Naive thymus-derived CD8-positive, alpha-beta T cell (primary cell): ENCODE results near the gene PEX12. TPM values are rescaled to one million over a fixed set of nuclear protein-coding genes. Genes with fewer than 3 reads are reported as not detected.
"Not testable (repeated sequence)": the region's sequence is repeated elsewhere in the genome, so short reads cannot be mapped to it uniquely, and the experiment has no call there.

Source experiments
- ATAC-seq, 2 donors: fragments of 150-1000 bp; cut with Tn5 transposase in 1 of 2; sonication (Bioruptor Pico), chemical (Tn5 transposase) in 1 of 2; 1 replicate in 1 of 2; 2 replicates in 1 of 2; pipeline ENCODE4 v1.10.0; 2021; ENCODE audit warnings: mild to moderate bottlenecking in 2 of 2, moderate library complexity in 2 of 2
- POLR2A ChIA-PET: fragments of 350-600 bp; sonication (Branson Sonifier 250); formaldehyde crosslinking; loops from one replicate; lab custom pipeline; 2021; ENCODE audit warnings: antibody characterized with exemption; lab: Charles Lee
- DNase-seq, 10 donors: peaks; one replicate each; pipeline versions ENCODE4 v3.0.0 to v3.0.0-alpha.2; 2020 to 2022
- H3K27ac Mint-ChIP-seq, 10 donors: one replicate each; pipeline ENCODE4 v1.8.0; 2020 to 2022; ENCODE audit warnings: mild to moderate bottlenecking in 10 of 10, mixed read lengths in 10 of 10, moderate library complexity in 4 of 10, inconsistent platforms in 1 of 10
- H3K27me3 Mint-ChIP-seq, 5 donors: one replicate each; pipeline ENCODE4 v1.8.0; 2021 to 2022; ENCODE audit warnings: mixed read lengths in 5 of 5
- H3K36me3 Mint-ChIP-seq, 3 donors: one replicate each; pipeline ENCODE4 v1.8.0; 2020 to 2022; ENCODE audit warnings: mixed read lengths in 3 of 3, mild to moderate bottlenecking in 2 of 3, inconsistent platforms in 1 of 3
- H3K4me1 Mint-ChIP-seq, 4 donors: one replicate each; pipeline ENCODE4 v1.8.0; 2021 to 2022; ENCODE audit warnings: mixed read lengths in 4 of 4
- H3K4me3 Mint-ChIP-seq, 10 donors: one replicate each; pipeline ENCODE4 v1.8.0; 2020 to 2022; ENCODE audit warnings: mild to moderate bottlenecking in 10 of 10, mixed read lengths in 10 of 10, moderate library complexity in 6 of 10, inconsistent platforms in 1 of 10
- H3K9me3 Mint-ChIP-seq, 9 donors: one replicate each; pipeline ENCODE4 v1.8.0; 2020 to 2022; ENCODE audit warnings: mixed read lengths in 9 of 9, mild to moderate bottlenecking in 3 of 9, inconsistent platforms in 1 of 9, moderate library complexity in 1 of 9
- polyA plus RNA-seq, 3 donors: library from polyadenylated mRNA; unstranded; fragments of 300-500 nt; fragmentation: Illumina TruSeq; gene quantifications; one replicate each; pipeline ENCODE4 v1.2.3, GENCODE V29; 2021
- total RNA-seq, 8 experiments: library from RNA in 2 of 8; stranded (reverse) in 2 of 8; gene quantifications; one replicate each; pipeline ENCODE4 v1.2.3 and lab custom pipeline; 2021 to 2026

PEX12 gene
- total and polyA plus RNA-seq, 5 experiments from 2014 or later, result 1.7 to 6.8 (median 2.5) TPM

DNA sequence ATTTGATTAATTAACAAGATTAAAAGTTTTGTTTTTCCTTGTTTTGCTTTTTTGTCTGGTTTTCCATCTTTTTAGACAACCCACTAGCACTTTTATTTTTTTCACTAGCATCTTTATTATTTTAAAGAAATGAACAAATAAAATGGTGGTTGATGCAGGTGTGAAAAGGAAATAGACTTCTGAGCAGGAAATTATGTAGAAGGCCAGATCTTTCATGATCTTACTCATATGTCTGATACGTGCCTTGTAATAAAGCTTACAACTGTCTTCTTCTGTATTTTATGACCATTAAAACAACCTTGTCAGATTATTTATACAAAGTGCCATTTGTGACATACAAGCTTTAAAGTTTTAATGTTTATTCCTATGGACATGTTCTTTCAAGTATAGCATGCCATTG is 47.2 kb downstream of the PEX12 start:
- H3K27ac Mint-ChIP-seq, result peak overlapping the region in 8 of 10 donors; percentile 40 to 98 (median 92)

DNA sequence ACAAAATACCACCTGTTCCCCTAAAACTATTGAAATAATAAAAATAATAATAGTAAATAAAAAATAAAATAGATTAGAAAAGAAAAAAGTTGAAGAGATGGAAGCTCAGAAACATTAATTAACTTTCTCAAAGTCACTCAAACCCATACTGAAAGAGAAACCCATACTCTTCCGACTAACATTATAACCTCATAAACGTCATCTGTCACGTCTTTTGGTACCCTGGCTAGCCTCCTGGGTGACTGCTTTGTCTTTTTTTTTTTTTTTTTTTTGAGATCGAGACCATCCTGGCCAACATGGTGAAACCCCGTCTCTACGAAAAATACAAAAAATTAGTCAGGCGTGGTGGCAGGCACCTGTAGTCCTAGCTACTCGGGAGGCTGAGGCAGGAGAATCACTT is 48.5 kb downstream of the PEX12 start:
- Mint-ChIP-seq H3K27me3 (no peaks in the 10 kb centered on the region), H3K9me3 (peaks cover 0 to 8% (median 0%) of the 10 kb centered on the region in 9 donors), H3K27ac (peak overlapping the region; percentile 29 to 97 (median 77)), H3K4me1 (peaks cover 49 to 86% (median 79%) of the 10 kb centered on the region in 4 donors), H3K4me3 (peak overlapping the region in 9 of 10 donors; percentile 13 to 83 (median 69)), H3K36me3 (peaks cover 11 to 43% (median 33%) of the 10 kb centered on the region in 3 donors)
- ATAC-seq (no peak), DNase-seq (no peak)
- POLR2A ChIA-PET, result interaction anchor here (0.6 to 1.5 kb wide), 5 partner anchors 9 to 217 kb away, joined by 3 to 4 read pairs (median 3); no protein-coding TSS in a partner anchor

More for the DNA sequence above, 47.2 kb downstream of the PEX12 start:
- H3K9me3 Mint-ChIP-seq, result peaks cover 0 to 5% (median 0%) of the 10 kb centered on the region in 9 donors
- H3K4me1 Mint-ChIP-seq, result peaks cover 37 to 79% (median 69%) of the 10 kb centered on the region in 4 donors
- no peak for ATAC-seq
- POLR2A ChIA-PET, result interaction anchor here (0.9 to 11.9 kb wide), 7 partner anchors 10 to 318 kb away, joined by 3 to 153 read pairs (median 18); partner anchors contain the start of genes SLFN13 and SLFN5
- no peaks in the 10 kb centered on the region for H3K27me3 Mint-ChIP-seq
- no peak for DNase-seq
- peaks cover 14 to 44% (median 27%) of the 10 kb centered on the region in 3 donors for H3K36me3 Mint-ChIP-seq
- H3K4me3 Mint-ChIP-seq, result peak overlapping the region in 8 of 10 donors; percentile 1 to 83 (median 46)

DNA sequence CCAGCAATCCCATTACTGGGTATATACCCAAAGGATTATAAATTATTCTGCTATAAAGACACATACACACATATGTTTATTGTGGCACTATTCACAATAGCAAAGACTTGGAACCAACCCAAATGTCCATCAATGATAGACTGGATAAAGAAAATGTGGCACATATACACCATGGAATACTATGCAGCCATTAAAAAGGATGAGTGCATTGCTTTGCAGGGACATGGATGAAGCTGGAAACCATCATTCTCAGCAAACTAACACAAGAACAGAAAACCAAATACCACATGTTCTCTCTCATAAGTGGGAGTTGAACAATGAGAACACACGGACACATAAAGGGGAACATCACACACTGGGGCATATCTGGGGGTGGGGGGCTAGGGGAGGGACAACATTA is 49.0 kb downstream of the PEX12 start:
- H3K36me3 Mint-ChIP-seq, result peaks cover 7 to 39% (median 32%) of the 10 kb centered on the region in 3 donors
- POLR2A ChIA-PET, result interaction anchor here (0.7 to 1.5 kb wide), 3 partner anchors 42 to 286 kb away, joined by 3 read pairs; partner anchors contain the start of gene SLFN5
- peak overlapping the region in 6 of 10 donors; percentile 23 to 77 (median 46) for H3K4me3 Mint-ChIP-seq

More for the DNA sequence above, 49.0 kb downstream of the PEX12 start:
- peaks cover 50 to 86% (median 79%) of the 10 kb centered on the region in 4 donors for H3K4me1 Mint-ChIP-seq
- not testable (repeated sequence) for H3K27me3 Mint-ChIP-seq, ATAC-seq, H3K9me3 Mint-ChIP-seq, DNase-seq
- peak overlapping the region in 8 of 10 donors; percentile 29 to 97 (median 88) for H3K27ac Mint-ChIP-seq

Other genes starting within 250 kb of the PEX12 start
- 10 to 100 TPM; 10.8 to 16.0 TPM for gene SLFN11, start 204.9 kb downstream of the PEX12 start, total RNA-seq
- gene SLFN11, start 204.9 kb downstream of the PEX12 start, polyA plus RNA-seq, result 10 to 100 TPM in 1 of 3 donors, 1 to 10 TPM in 2; 4.8 to 12.3 (median 4.9) TPM
- 10 to 100 TPM; 10.5 to 12.1 TPM for gene SLFN12, start 146.1 kb downstream of the PEX12 start, total RNA-seq
- 1 to 10 TPM; 2.0 to 3.1 (median 2.1) TPM for gene SLFN12, start 146.1 kb downstream of the PEX12 start, polyA plus RNA-seq
- 10 to 100 TPM; 15.9 to 17.0 TPM for gene SLFN13, start 129.8 kb downstream of the PEX12 start, total RNA-seq
- gene SLFN13, start 129.8 kb downstream of the PEX12 start, polyA plus RNA-seq, result 1 to 10 TPM; 3.2 to 9.5 (median 3.4) TPM
- gene SLFN12L, start 40.9 kb downstream of the PEX12 start, total RNA-seq, result 10 to 100 TPM; 44.7 to 51.1 TPM
- gene SLFN12L, start 40.9 kb downstream of the PEX12 start, polyA plus RNA-seq, result 10 to 100 TPM in 2 of 3 donors, 1 to 10 TPM in 1; 9.6 to 12.3 (median 10.9) TPM
- gene SLFN14, start 17.8 kb downstream of the PEX12 start, total RNA-seq, result not detected
- gene SLFN14, start 17.8 kb downstream of the PEX12 start, polyA plus RNA-seq, result under 1 TPM; 0.06 to 0.33 (median 0.13) TPM
- gene AP2B1, start 8.8 kb upstream of the PEX12 start, total RNA-seq, result 100 to 1,000 TPM; 140 to 150 TPM
- 10 to 100 TPM; 50.3 to 65.7 (median 52.0) TPM for gene AP2B1, start 8.8 kb upstream of the PEX12 start, polyA plus RNA-seq
- gene RASL10B, start 153.1 kb upstream of the PEX12 start, total RNA-seq, result under 1 TPM; 0.38 to 0.57 TPM
- gene RASL10B, start 153.1 kb upstream of the PEX12 start, polyA plus RNA-seq, result under 1 TPM in 1 of 3 donors, not detected in 2; 0.06 TPM
- under 1 TPM; 0.33 to 0.36 TPM for gene GAS2L2, start 174.7 kb upstream of the PEX12 start, total RNA-seq
- not detected for gene GAS2L2, start 174.7 kb upstream of the PEX12 start, polyA plus RNA-seq
- gene C17orf50, start 182.3 kb upstream of the PEX12 start, total RNA-seq, result under 1 TPM in 1 of 2 experiments, not detected in 1; 0.38 TPM
- 1 to 10 TPM in 1 of 3 donors, under 1 TPM in 2; 0.20 to 2.1 (median 0.67) TPM for gene C17orf50, start 182.3 kb upstream of the PEX12 start, polyA plus RNA-seq
- 10 to 100 TPM; 15.0 to 15.2 TPM for gene MMP28, start 217.1 kb upstream of the PEX12 start, total RNA-seq
- 10 to 100 TPM; 10.0 to 30.1 (median 13.4) TPM for gene MMP28, start 217.1 kb upstream of the PEX12 start, polyA plus RNA-seq
- gene TAF15, start 230.9 kb upstream of the PEX12 start, total RNA-seq, result 100 to 1,000 TPM; 271 TPM
- 10 to 100 TPM; 15.0 to 20.2 (median 19.9) TPM for gene TAF15, start 230.9 kb upstream of the PEX12 start, polyA plus RNA-seq